K562 (cell line): ENCODE measurements around the gene KATNB1. TPM values are rescaled to one million over a fixed set of nuclear protein-coding genes. Genes with fewer than 3 reads are reported as not detected.
A peak's percentile ranks its signal among the peaks of the same experiment; 100 is the strongest.

ENCODE experiments used
- ATAC-seq: fragments of 200-7000 bp; cut with Tn5 transposase; 3 replicates; pipeline ENCODE4 v1.9.1; 2020; ENCODE audit warnings: moderate library complexity
- BruUV-seq: library from RNA; stranded (reverse); fragments of 400-500 nt; replicated peaks from 2 replicates; lab custom pipeline; 2021; lab: Mats Ljungman, UMichigan
- CTCF ChIA-PET: fragments of 300-600 bp; formaldehyde crosslinking; extraction: SDS; loops from one replicate; lab custom pipeline; 2021; ENCODE audit warnings: low intra/inter-chr PET ratio; lab: Yijun Ruan, JAX
- POLR2A ChIA-PET: fragments of 300-600, 350-650 bp; sonication (Branson Sonifier 250); formaldehyde crosslinking; extraction: SDS; loops from one replicate; lab custom pipeline; 2021; ENCODE audit warnings: antibody characterized with exemption, inconsistent platforms; lab: Yijun Ruan, JAX
- DNase-seq, 4 experiments: peaks; one replicate each; pipeline versions ENCODE4 v3.0.0 to v3.0.0-alpha.2; 2011 to 2018; ENCODE audit warnings: low spot score in 3 of 4, mixed read lengths in 3 of 4; ENCODE audit errors: extremely low read depth in 1 of 4
- FAIRE-seq: peaks from 2 replicates; lab custom pipeline; 2011; peaks lifted over from hg19 to GRCh38; lab: Jason Lieb, UNC
- H2AFZ ChIP-seq: 2 replicates; pipeline ENCODE4 v1.6.0; 2011; ENCODE audit warnings: low read depth, low read length, control low read depth, inconsistent platforms
- H3K27ac ChIP-seq: fragments of 200-600 bp; 3 replicates; pipeline ENCODE4 v1.8.0; 2011; ENCODE audit warnings: low read depth, mild to moderate bottlenecking, control low read depth, inconsistent platforms, low read length, moderate library complexity, mixed read lengths; ENCODE audit errors: extremely low read depth
- H3K27me3 ChIP-seq, 2 experiments: fragments of 300-600 bp in 1 of 2; 2 replicates in 1 of 2; 3 replicates in 1 of 2; pipeline versions ENCODE4 v1.6.0 to v1.8.0; 2011; ENCODE audit warnings: inconsistent platforms in 2 of 2, low read length in 2 of 2, mild to moderate bottlenecking in 1 of 2, mixed read lengths in 1 of 2, moderate library complexity in 1 of 2; ENCODE audit not compliant: control insufficient read depth in 2 of 2, insufficient read depth in 2 of 2
- H3K36me3 ChIP-seq: fragments of 300-600 bp; 3 replicates; pipeline ENCODE4 v1.8.0; 2011; ENCODE audit warnings: mild to moderate bottlenecking, low read length, inconsistent platforms; ENCODE audit not compliant: control insufficient read depth, insufficient read depth
- H3K4me1 ChIP-seq, 2 experiments: fragments of 200-600 bp in 1 of 2; replicated peaks in 1 of 2; 2 replicates in 1 of 2; 3 replicates in 1 of 2; pipeline versions ENCODE4 v1.5.1 to v1.8.0; 2011; ENCODE audit warnings: inconsistent platforms in 2 of 2, low read length in 2 of 2, mild to moderate bottlenecking in 1 of 2, mixed read lengths in 1 of 2, moderate library complexity in 1 of 2; ENCODE audit not compliant: control insufficient read depth in 2 of 2, insufficient read depth in 2 of 2
- H3K4me2 ChIP-seq: 2 replicates; pipeline ENCODE4 v1.6.1; 2011; ENCODE audit warnings: low read length, control low read depth, inconsistent platforms, mixed read lengths; ENCODE audit not compliant: insufficient read depth
- H3K4me3 ChIP-seq: fragments of 200-600 bp; sonication (generic), shearing (Covaris generic); 2 replicates; pipeline ENCODE4 v1.5.1; 2016; ENCODE audit warnings: control low read depth, inconsistent platforms
- H3K79me2 ChIP-seq: fragments of 200-600 bp; 3 replicates; pipeline ENCODE4 v1.8.0; 2011; ENCODE audit warnings: low read length, inconsistent platforms; ENCODE audit not compliant: control insufficient read depth, insufficient read depth
- H3K9ac ChIP-seq, 2 experiments: 2 replicates each; pipeline versions ENCODE4 v1.6.0 to v1.6.1; 2011; ENCODE audit warnings: low read depth in 2 of 2, low read length in 2 of 2, control low read depth in 1 of 2, inconsistent platforms in 1 of 2, mild to moderate bottlenecking in 1 of 2, mixed read lengths in 1 of 2; ENCODE audit not compliant: insufficient read depth in 1 of 2
- H3K9me1 ChIP-seq: one replicate; pipeline ENCODE4 v1.6.0; 2011; ENCODE audit warnings: inconsistent platforms, mild to moderate bottlenecking, low read length, moderate library complexity; ENCODE audit not compliant: control insufficient read depth, insufficient read depth
- H3K9me3 ChIP-seq: replicated peaks from 2 replicates; pipeline ENCODE4 v1.5.1; 2011; ENCODE audit warnings: low read depth, low read length, inconsistent platforms; ENCODE audit not compliant: control insufficient read depth, insufficient read depth
- H4K20me1 ChIP-seq: replicated peaks from 2 replicates; pipeline ENCODE4 v1.6.1; 2011; ENCODE audit warnings: low read length, inconsistent platforms, mixed read lengths; ENCODE audit not compliant: control insufficient read depth, insufficient read depth
- AFF1 ChIP-seq, 2 experiments: fragments of 450-650 bp; IDR thresholded peaks; 2 replicates each; pipeline ENCODE4 v1.6.1; 2018; ENCODE audit warnings: mild to moderate bottlenecking in 2 of 2, low read depth in 1 of 2; ENCODE audit not compliant: partially characterized antibody in 2 of 2
- ARHGAP35 ChIP-seq: fragments of 450-650 bp; IDR thresholded peaks from 2 replicates; pipeline ENCODE4 v1.6.1; 2018; ENCODE audit not compliant: partially characterized antibody
- BRF1 ChIP-seq: IDR thresholded peaks from 3 replicates; pipeline ENCODE4 v1.6.1; 2011; ENCODE audit warnings: borderline replicate concordance, mild to moderate bottlenecking; ENCODE audit not compliant: insufficient read length; ENCODE audit errors: extremely low read depth
- GATAD2B ChIP-seq: fragments of 450-650 bp; IDR thresholded peaks from 2 replicates; pipeline ENCODE4 v1.6.1; 2017; ENCODE audit warnings: mild to moderate bottlenecking, borderline replicate concordance
- HMG20A ChIP-seq: fragments of 450-650 bp; formaldehyde crosslinking; conservative IDR thresholded peaks from 2 replicates; pipeline ENCODE4 v1.4.0; 2020; ENCODE audit warnings: mild to moderate bottlenecking, mixed read lengths
- RBFOX2 ChIP-seq: fragments of 200-400 bp; formaldehyde crosslinking; IDR thresholded peaks from 2 replicates; pipeline ENCODE4 v1.6.1; 2017; ENCODE audit warnings: low read depth, mild to moderate bottlenecking, low read length, moderate library complexity
- WGBS: fragments of 100-300 bp; shearing (Covaris generic); methylation state at CpG from one replicate; pipeline ENCODE4 v1.1.6; 2016; ENCODE audit warnings: low coverage, mixed read lengths; ENCODE audit not compliant: insufficient coverage; ENCODE audit errors: missing lambda C conversion rate; 5-methylcytosine and 5-hydroxymethylcytosine counted together
- in situ Hi-C: fragments of 300-500 bp; cut with MboI; formaldehyde crosslinking; loops from 4 replicates; pipeline ENCODE4 v1.15.0; 2018; ENCODE audit warnings: inconsistent platforms, mixed read lengths
- intact Hi-C: fragments of 100-400 bp; cut with micrococcal nuclease; formaldehyde crosslinking; loops from 2 replicates; pipeline ENCODE4 v1.14.2; 2022
- polyA plus RNA-seq, 8 experiments: library from polyadenylated mRNA; depleted of rRNA in 4 of 8; stranded (reverse) in 5 of 8; unstranded in 3 of 8; fragments of >200 nt; fragmentation: Nextera tagmentation in 2 of 8; fragmentation: Illumina TruSeq in 1 of 8; extraction: Ambion mirVana in 2 of 8; extraction: Trizol in 1 of 8; gene quantifications; 2 replicates each; pipeline versions ENCODE4 v1.2.1 to v1.2.3, GENCODE V29; 2011 to 2014; ENCODE audit warnings: inconsistent platforms in 1 of 8, missing spikeins in 1 of 8
- total RNA-seq, 7 experiments: library from RNA; depleted of rRNA in 6 of 7; stranded (reverse); fragments of >200 nt in 6 of 7; fragmentation: Illumina TruSeq in 2 of 7; extraction: Trizol in 2 of 7; gene quantifications; 2 replicates each; pipeline versions ENCODE4 v1.2.1 to v1.2.3, GENCODE V29; 2011 to 2021; ENCODE audit warnings: low replicate concordance in 1 of 7

KATNB1 gene
- total and polyA plus RNA-seq, 9 of the 15 experiments (the other 6 are each of a cell fraction or from before 2014, with no cell fraction given) = 1.2 to 52.6 (median 21.9) TPM

- H3K9me1 ChIP-seq = no peaks in the 10 kb centered on the region
- intact Hi-C loops (no loop called here), in situ Hi-C loops (no loop called here)
- FAIRE-seq (no peak), ATAC-seq (no peak), DNase-seq (no peak)
- TF ChIP-seq GATAD2B = no peak
- no peak for TF ChIP-seq ARHGAP35
- TF ChIP-seq HMG20A (CRISPR knock-in tag) = no peak
- TF ChIP-seq AFF1 (IDR thresholded peaks at IDR 0.05; ENCODE audit: low read depth in 1 of 2, partially characterized antibody in 2 of 2) = no peak
- 0 out of 2 replicates have a peak, but pooled peaks have one; percentile 30 for TF ChIP-seq RBFOX2
- TF ChIP-seq BRF1 = no peak
- H3K9ac ChIP-seq = peak overlapping the region in 1 of 2 experiments; percentile 14; a peak in 1 of 4 replicates
- H3K4me3 ChIP-seq = no peak overlapping the region
- H3K79me2 ChIP-seq = no peaks in the 10 kb centered on the region
- ChIA-PET CTCF (no interaction called here), POLR2A (interaction anchor here (1.3 to 1.5 kb wide), 2 partner anchors 12 to 13 kb away, joined by 3 to 5 read pairs; partner anchors contain the start of gene KATNB1)
- H3K27ac ChIP-seq = no peak overlapping the region
- H3K4me2 ChIP-seq = no peak overlapping the region
- H3K36me3 ChIP-seq = peaks cover 38% of the 10 kb centered on the region; the same call in 2 of the 3 replicates
- H3K4me1 ChIP-seq = peaks cover 0 to 20% of the 10 kb centered on the region in 2 experiments; a peak in 3 of 5 replicates
- no peaks in the 10 kb centered on the region for H4K20me1 ChIP-seq
- WGBS = 83% methylated on average over 11 of the region's 11 CpGs
- no TSS peak for BruUV-seq
- no peak overlapping the region for H2AFZ ChIP-seq
- H3K9me3 ChIP-seq = no peaks in the 10 kb centered on the region
- no peaks in the 10 kb centered on the region for H3K27me3 ChIP-seq
Measured at GRCh38 chr16:57748596-57748995, 13.0 kb downstream of the KATNB1 start.
